H1 (cell line): ENCODE data around the gene OTOP3. TPM values are rescaled to one million over a fixed set of nuclear protein-coding genes. Genes with fewer than 3 reads are reported as not detected.

ENCODE experiments used
- CTCF ChIA-PET: fragments of 300-600 bp; sonication (Branson Sonifier 250); formaldehyde crosslinking; loops from one replicate; lab custom pipeline; 2021; ENCODE audit not compliant: partially characterized antibody; lab: Charles Lee
- POLR2A ChIA-PET: fragments of 300-600 bp; sonication (Branson Sonifier 250); formaldehyde crosslinking; loops from one replicate; lab custom pipeline; 2021; ENCODE audit warnings: inconsistent platforms; ENCODE audit not compliant: partially characterized antibody; lab: Charles Lee
- DNase-seq, 2 experiments: peaks; one replicate each; pipeline versions ENCODE4 v3.0.0 to v3.0.0-alpha.2; 2010 to 2022; ENCODE audit warnings: low spot score in 2 of 2, low read depth in 1 of 2, mixed read lengths in 1 of 2
- FAIRE-seq: peaks from 2 replicates; lab custom pipeline; 2011; peaks lifted over from hg19 to GRCh38; lab: Jason Lieb, UNC
- H2AFZ ChIP-seq: 2 replicates; pipeline ENCODE4 v1.8.1; 2012; ENCODE audit warnings: low read length, inconsistent platforms
- H2AK5ac ChIP-seq: 2 replicates; pipeline ENCODE4 v1.6.1; 2013; ENCODE audit warnings: low read depth, low read length
- H2BK120ac ChIP-seq: replicated peaks from 2 replicates; pipeline ENCODE3; 2013; ENCODE audit warnings: low read depth, low read length, inconsistent platforms
- H2BK12ac ChIP-seq: 2 replicates; pipeline ENCODE4 v1.6.1; 2013; ENCODE audit warnings: low read depth, low read length
- H2BK15ac ChIP-seq: 2 replicates; pipeline ENCODE4 v1.6.1; 2013; ENCODE audit warnings: low read length
- H2BK20ac ChIP-seq: 2 replicates; pipeline ENCODE4 v1.6.1; 2013; ENCODE audit warnings: low read length
- H2BK5ac ChIP-seq: 2 replicates; pipeline ENCODE4 v1.6.1; 2013; ENCODE audit warnings: low read depth, low read length
- H3K14ac ChIP-seq: 2 replicates; pipeline ENCODE4 v1.6.1; 2013; ENCODE audit warnings: inconsistent platforms; ENCODE audit not compliant: insufficient read length
- H3K18ac ChIP-seq: 2 replicates; pipeline ENCODE4 v1.6.1; 2013; ENCODE audit warnings: low read length; ENCODE audit errors: extremely low read depth
- H3K23ac ChIP-seq: 2 replicates; pipeline ENCODE4 v1.6.1; 2013; ENCODE audit warnings: inconsistent platforms; ENCODE audit not compliant: insufficient read length
- H3K23me2 ChIP-seq: 2 replicates; pipeline ENCODE4 v1.6.1; 2013; ENCODE audit warnings: low read depth, low read length
- H3K27ac ChIP-seq: 2 replicates; pipeline ENCODE4 v1.6.1; 2011; ENCODE audit warnings: low read depth, low read length, inconsistent platforms
- H3K27me3 ChIP-seq, 4 experiments: replicated peaks in 1 of 4; 1 replicate in 1 of 4; 2 replicates in 3 of 4; pipeline versions ENCODE4 v1.6.1 to v1.8.1; 2011 to 2013; ENCODE audit warnings: low read length in 3 of 4, mild to moderate bottlenecking in 3 of 4, inconsistent platforms in 2 of 4, mixed read lengths in 2 of 4, moderate library complexity in 1 of 4; ENCODE audit not compliant: control insufficient read depth in 3 of 4, insufficient read depth in 3 of 4; ENCODE audit errors: extremely low read depth in 1 of 4
- H3K36me3 ChIP-seq, 4 experiments: 2 replicates each; pipeline versions ENCODE4 v1.6.1 to v1.8.1; 2011 to 2013; ENCODE audit warnings: mild to moderate bottlenecking in 4 of 4, low read length in 3 of 4, moderate library complexity in 2 of 4, control low read depth in 1 of 4, inconsistent platforms in 1 of 4; ENCODE audit not compliant: insufficient read depth in 4 of 4, control insufficient read depth in 2 of 4
- H3K4ac ChIP-seq: replicated peaks from 2 replicates; pipeline ENCODE3; 2013; ENCODE audit warnings: low read length, low read depth, mixed read lengths, inconsistent platforms; ENCODE audit not compliant: insufficient read length
- H3K4me1 ChIP-seq, 4 experiments: replicated peaks in 1 of 4; 1 replicate in 1 of 4; 2 replicates in 3 of 4; pipeline versions ENCODE4 v1.6.1 to v1.8.1; 2011 to 2013; ENCODE audit warnings: low read length in 3 of 4, inconsistent platforms in 2 of 4, mixed read lengths in 1 of 4; ENCODE audit not compliant: insufficient read depth in 4 of 4, control insufficient read depth in 3 of 4
- H3K4me2 ChIP-seq, 2 experiments: 2 replicates each; pipeline versions ENCODE4 v1.6.1 to v1.8.1; 2011 to 2013; ENCODE audit warnings: low read depth in 2 of 2, low read length in 2 of 2, control low read depth in 1 of 2, inconsistent platforms in 1 of 2, mild to moderate bottlenecking in 1 of 2; ENCODE audit not compliant: insufficient read depth in 1 of 2
- H3K4me3 ChIP-seq, 4 experiments: fragments of 200-600, 300-600 bp in 1 of 4; sonication (generic), shearing (Covaris generic), sonication (Bioruptor Twin) in 1 of 4; 2 replicates each; pipeline versions ENCODE4 v1.5.1 to v1.8.1; 2011 to 2016; ENCODE audit warnings: low read length in 4 of 4, low read depth in 3 of 4, control low read depth in 2 of 4, inconsistent platforms in 2 of 4, mild to moderate bottlenecking in 2 of 4, mixed read lengths in 1 of 4, moderate library complexity in 1 of 4; ENCODE audit not compliant: insufficient read depth in 2 of 4; ENCODE audit errors: extremely low read depth in 1 of 4
- H3K56ac ChIP-seq: replicated peaks from 2 replicates; pipeline ENCODE3; 2013; ENCODE audit warnings: low read depth, mild to moderate bottlenecking, mixed read lengths, low read length, inconsistent platforms; ENCODE audit not compliant: insufficient read length
- H3K79me1 ChIP-seq: 2 replicates; pipeline ENCODE4 v1.6.1; 2013; ENCODE audit warnings: low read depth, low read length, control low read depth
- H3K79me2 ChIP-seq, 2 experiments: 2 replicates each; pipeline versions ENCODE4 v1.6.1 to v1.8.1; 2012 to 2013; ENCODE audit warnings: low read length in 2 of 2, mild to moderate bottlenecking in 2 of 2, inconsistent platforms in 1 of 2; ENCODE audit not compliant: insufficient read depth in 2 of 2, control insufficient read depth in 1 of 2
- H3K9ac ChIP-seq, 4 experiments: replicated peaks in 1 of 4; 1 replicate in 1 of 4; 2 replicates in 3 of 4; pipeline versions ENCODE4 v1.6.1 to v1.8.1; 2011 to 2013; ENCODE audit warnings: low read depth in 3 of 4, low read length in 3 of 4, control low read depth in 2 of 4, mild to moderate bottlenecking in 2 of 4, moderate library complexity in 2 of 4, inconsistent platforms in 1 of 4; ENCODE audit errors: extremely low read depth in 1 of 4
- H3K9me3 ChIP-seq, 2 experiments: 2 replicates each; pipeline versions ENCODE4 v1.6.1 to v1.8.1; 2012 to 2013; ENCODE audit warnings: mild to moderate bottlenecking in 2 of 2, moderate library complexity in 2 of 2, control low read depth in 1 of 2, inconsistent platforms in 1 of 2, low read depth in 1 of 2, low read length in 1 of 2, mixed read lengths in 1 of 2; ENCODE audit not compliant: insufficient read depth in 2 of 2
- H4K20me1 ChIP-seq, 2 experiments: replicated peaks in 1 of 2; 2 replicates each; pipeline versions ENCODE3 to v1.8.1; 2011 to 2013; ENCODE audit warnings: inconsistent platforms in 2 of 2, low read length in 2 of 2, mild to moderate bottlenecking in 1 of 2; ENCODE audit not compliant: insufficient read depth in 2 of 2, control insufficient read depth in 1 of 2
- H4K5ac ChIP-seq: 2 replicates; pipeline ENCODE4 v1.6.1; 2013; ENCODE audit warnings: low read length, low read depth, mixed read lengths, inconsistent platforms; ENCODE audit not compliant: insufficient read length
- H4K8ac ChIP-seq: 2 replicates; pipeline ENCODE4 v1.8.0; 2013; ENCODE audit warnings: mild to moderate bottlenecking, moderate library complexity, low read length, inconsistent platforms; ENCODE audit not compliant: insufficient read depth; ENCODE audit errors: extremely low read depth
- H4K91ac ChIP-seq: replicated peaks from 2 replicates; pipeline ENCODE3; 2013; ENCODE audit warnings: low read length, mixed read lengths, inconsistent platforms; ENCODE audit not compliant: insufficient read length
- ATF2 ChIP-seq: IDR thresholded peaks from 2 replicates; pipeline ENCODE4 v1.6.1; 2012; ENCODE audit warnings: low read length, inconsistent platforms
- CHD1 ChIP-seq: IDR thresholded peaks from 2 replicates; pipeline ENCODE4 v1.6.1; 2012; ENCODE audit warnings: low read depth, low read length, improper control_type of control experiment
- FOSL1 ChIP-seq: IDR thresholded peaks from 2 replicates; pipeline ENCODE4 v1.6.1; 2011; ENCODE audit warnings: mild to moderate bottlenecking, low read depth, low read length, moderate library complexity; ENCODE audit not compliant: insufficient read depth
- JUND ChIP-seq: IDR thresholded peaks from 2 replicates; pipeline ENCODE4 v1.6.1; 2011; ENCODE audit warnings: mild to moderate bottlenecking, improper control_type of control experiment, low read length
- RXRA ChIP-seq: IDR thresholded peaks from 2 replicates; pipeline ENCODE4 v1.6.1; 2011; ENCODE audit warnings: low read depth, mild to moderate bottlenecking, low read length, moderate library complexity; ENCODE audit not compliant: insufficient read depth
- WGBS, 2 experiments: shearing (Covaris generic) in 1 of 2; methylation state at CpG; one replicate each; pipeline versions ENCODE4 v1.1.6 to v1.1.7; 2013 to 2015; ENCODE audit warnings: low lambda C conversion rate in 2 of 2, mixed read lengths in 2 of 2, inconsistent platforms in 1 of 2, low coverage in 1 of 2, missing lambda C conversion rate in 1 of 2; ENCODE audit not compliant: insufficient replicate concordance in 2 of 2, insufficient coverage in 1 of 2, insufficient read length in 1 of 2; ENCODE audit errors: extremely low coverage in 1 of 2, missing lambda C conversion rate in 1 of 2; 5-methylcytosine and 5-hydroxymethylcytosine counted together
- polyA plus RNA-seq, 7 experiments: library from polyadenylated mRNA; depleted of rRNA in 3 of 7; stranded (reverse) in 5 of 7; unstranded in 2 of 7; fragments of >200 nt in 5 of 7; fragments of 200-250 nt in 2 of 7; gene quantifications; 1 replicate in 5 of 7; 2 replicates in 1 of 7; 4 replicates in 1 of 7; pipeline versions ENCODE4 v1.2.1 to v1.2.3, GENCODE V29; 2011 to 2013; ENCODE audit warnings: missing spikeins in 2 of 7, mixed read lengths in 2 of 7
- total RNA-seq: library from RNA; stranded (reverse); fragmentation: NEBNext Ultra II Directional; extraction: Animal tissue kit (Norgen Biotek cat#: 25700); gene quantifications from 2 replicates; pipeline ENCODE4 v1.2.1, GENCODE V29; 2021

The OTOP3 gene
- total and polyA plus RNA-seq, 2 of the 8 experiments (the other 6 are each of a cell fraction or from before 2014, with no cell fraction given), result 0.05 TPM; not detected in 1

GRCh38 chr17:74946641-74947040, 10.9 kb downstream of the OTOP3 start:
- no peak overlapping the region for H3K23ac ChIP-seq
- no peak overlapping the region for H4K5ac ChIP-seq
- 0 out of 2 replicates have a peak overlapping the region, but pooled peaks have one; percentile 17 for H2BK12ac ChIP-seq
- no peak overlapping the region for H2BK20ac ChIP-seq
- H3K9me3 ChIP-seq, result no peaks in the 10 kb centered on the region
- H4K20me1 ChIP-seq, result peaks cover 0 to 6% of the 10 kb centered on the region in 2 experiments
- no peak overlapping the region for H3K14ac ChIP-seq
- no peak overlapping the region for H2BK15ac ChIP-seq
- H4K91ac ChIP-seq, result no peak overlapping the region
- no peak overlapping the region; the same call in 1 of the 2 replicates for H4K8ac ChIP-seq
- H3K4me1 ChIP-seq, result peaks cover 0 to 3% (median 0%) of the 10 kb centered on the region in 4 experiments; a peak in 4 of 7 replicates
- H3K4ac ChIP-seq, result no peak overlapping the region
- H3K4me2 ChIP-seq, result no peak overlapping the region
- CTCF ChIA-PET, result interaction anchor here (27.2 to 49.9 kb wide), 2 partner anchors 5 to 17 kb away, joined by 1072 read pairs; partner anchors contain the start of genes OTOP2, OTOP3 and USH1G
- no peak for FAIRE-seq
- H3K4me3 ChIP-seq, result no peak overlapping the region
- POLR2A ChIA-PET, result no interaction called here
- no peak overlapping the region for H3K9ac ChIP-seq
- H3K23me2 ChIP-seq, result no peaks in the 10 kb centered on the region
- no peak overlapping the region for H2AFZ ChIP-seq
- DNase-seq, result no peak
- 86% methylated on average over 14 of the region's 14 CpGs; no CpG with 5 or more reads in 1 of the 2 experiments for WGBS, 2 experiments
- no peaks in the 10 kb centered on the region for H3K79me2 ChIP-seq
- TF ChIP-seq JUND (no peak), CHD1 (no peak), FOSL1 (no peak), RXRA (no peak), ATF2 (no peak)
- no peak overlapping the region for H2AK5ac ChIP-seq
- H3K56ac ChIP-seq, result no peak overlapping the region
- no peak overlapping the region for H3K27ac ChIP-seq
- no peaks in the 10 kb centered on the region for H3K36me3 ChIP-seq
- H3K79me1 ChIP-seq, result no peaks in the 10 kb centered on the region
- peaks cover 0 to 5% (median 4%) of the 10 kb centered on the region in 4 experiments; a peak in 3 of 7 replicates for H3K27me3 ChIP-seq
- H3K18ac ChIP-seq, result no peak overlapping the region
- H2BK120ac ChIP-seq, result no peak overlapping the region
- no peak overlapping the region for H2BK5ac ChIP-seq
